Myocyte (in vitro differentiated cells): ENCODE results near the gene PRSS48. TPM values are rescaled to one million over a fixed set of nuclear protein-coding genes. Genes with fewer than 3 reads are reported as not detected.
"Not testable (repeated sequence)": the region's sequence is repeated elsewhere in the genome, so short reads cannot be mapped to it uniquely, and the experiment has no call there.

Experiments
- DNase-seq: peaks from one replicate; pipeline ENCODE4 v3.0.0-alpha.2; 2012; ENCODE audit warnings: low read depth
- total RNA-seq: library from RNA; depleted of rRNA; stranded (reverse); fragments of >200 nt; gene quantifications from 2 replicates; pipeline ENCODE4 v1.2.3, GENCODE V29; 2014

PRSS48 gene
- total RNA-seq, 1 donor from 2014 or later, result not detected

GRCh38 chr4:151315212-151315886 lies 38.4 kb downstream of the PRSS48 start:
- DNase-seq, result no peak

DNA sequence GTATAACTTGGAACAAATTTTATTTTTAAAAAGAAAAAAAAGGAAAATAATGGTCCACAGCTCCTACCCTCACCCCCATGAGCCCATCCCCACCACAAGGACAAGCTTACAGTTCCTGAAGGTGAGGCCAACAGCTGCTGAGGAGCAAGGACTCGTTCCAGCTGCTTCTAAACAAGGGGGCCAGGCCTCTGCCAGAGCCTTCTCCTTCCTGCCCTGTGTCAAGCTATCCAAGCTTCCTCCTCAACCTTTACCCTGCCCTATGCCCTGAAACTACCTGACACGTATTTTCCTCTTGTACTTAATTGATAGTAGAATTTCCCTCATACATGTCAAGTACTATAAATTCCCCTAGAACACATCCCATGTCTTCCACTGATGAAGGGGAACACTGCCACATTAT lies 39.7 kb downstream of the PRSS48 start:
- DNase-seq, result no peak

- DNase-seq, result no peak
These were observed 41.5 kb downstream of the PRSS48 start for GRCh38 chr4:151318307-151319006.

- DNase-seq, result no peak
These were observed 42.5 kb downstream of the PRSS48 start for GRCh38 chr4:151319490-151319889.

- DNase-seq, result no peak
These were observed 44.6 kb downstream of the PRSS48 start for GRCh38 chr4:151321586-151321985.

DNA sequence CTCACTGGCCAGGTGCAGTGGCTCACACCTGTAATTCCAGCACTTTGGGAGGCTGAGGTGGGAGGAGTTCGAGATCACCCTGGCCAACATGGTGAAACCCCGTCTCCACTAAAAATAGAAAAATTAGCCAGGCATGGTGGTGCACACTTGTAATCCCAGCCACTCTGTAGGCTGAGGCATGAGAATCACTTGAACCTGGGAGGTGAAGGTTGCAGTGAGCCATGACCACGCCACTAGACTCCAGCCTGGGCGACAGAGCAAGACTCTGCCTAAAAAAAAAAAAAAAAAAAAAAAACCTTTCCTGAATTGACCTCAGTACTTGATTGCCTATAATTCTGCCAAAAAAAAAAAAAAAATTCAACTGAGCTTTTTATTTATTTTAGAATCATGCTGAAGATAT lies 45.2 kb downstream of the PRSS48 start:
- not testable (repeated sequence) for DNase-seq

DNA sequence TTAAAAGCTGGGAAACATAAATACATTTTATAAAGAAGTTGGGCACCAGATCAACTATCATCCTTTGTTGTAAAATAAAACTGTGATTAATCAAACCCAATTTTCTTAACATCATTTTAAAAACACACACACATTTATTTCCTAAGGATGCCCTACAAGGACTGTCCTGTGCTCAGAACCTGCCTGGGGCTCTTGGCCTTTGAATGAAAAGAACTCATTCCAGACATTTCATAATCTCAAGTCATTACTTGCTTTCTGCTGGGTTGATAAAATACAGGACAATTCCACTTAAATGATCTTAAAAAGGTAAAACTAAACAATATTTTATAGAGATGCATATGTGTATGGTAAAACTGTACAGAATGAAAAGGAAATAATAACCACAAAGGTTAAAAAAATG lies 45.6 kb downstream of the PRSS48 start:
- DNase-seq, result no peak

DNA sequence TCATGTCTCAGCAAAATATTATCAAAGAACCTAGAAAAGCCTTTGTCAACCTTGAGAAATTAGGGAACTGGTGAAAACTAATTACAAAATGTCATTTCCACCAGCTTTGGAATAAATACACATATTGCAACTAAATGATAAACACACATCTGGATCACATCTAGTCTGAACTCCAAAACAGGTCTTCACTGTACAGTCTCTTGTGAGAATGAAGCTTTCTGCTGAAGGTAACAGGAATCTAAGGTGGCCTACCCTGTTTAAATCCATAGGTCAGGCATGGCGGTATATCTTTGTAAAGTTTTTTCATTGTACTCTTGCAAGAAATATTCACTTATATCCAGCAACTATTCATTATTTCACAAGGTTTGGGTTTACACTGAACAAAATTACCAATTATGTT lies 46.7 kb downstream of the PRSS48 start:
- no peak for DNase-seq

GRCh38 chr4:151324124-151324751 lies 47.3 kb downstream of the PRSS48 start:
- no peak for DNase-seq

GRCh38 chr4:151324752-151325110 lies 47.8 kb downstream of the PRSS48 start:
- peak; percentile 63 for DNase-seq

DNA sequence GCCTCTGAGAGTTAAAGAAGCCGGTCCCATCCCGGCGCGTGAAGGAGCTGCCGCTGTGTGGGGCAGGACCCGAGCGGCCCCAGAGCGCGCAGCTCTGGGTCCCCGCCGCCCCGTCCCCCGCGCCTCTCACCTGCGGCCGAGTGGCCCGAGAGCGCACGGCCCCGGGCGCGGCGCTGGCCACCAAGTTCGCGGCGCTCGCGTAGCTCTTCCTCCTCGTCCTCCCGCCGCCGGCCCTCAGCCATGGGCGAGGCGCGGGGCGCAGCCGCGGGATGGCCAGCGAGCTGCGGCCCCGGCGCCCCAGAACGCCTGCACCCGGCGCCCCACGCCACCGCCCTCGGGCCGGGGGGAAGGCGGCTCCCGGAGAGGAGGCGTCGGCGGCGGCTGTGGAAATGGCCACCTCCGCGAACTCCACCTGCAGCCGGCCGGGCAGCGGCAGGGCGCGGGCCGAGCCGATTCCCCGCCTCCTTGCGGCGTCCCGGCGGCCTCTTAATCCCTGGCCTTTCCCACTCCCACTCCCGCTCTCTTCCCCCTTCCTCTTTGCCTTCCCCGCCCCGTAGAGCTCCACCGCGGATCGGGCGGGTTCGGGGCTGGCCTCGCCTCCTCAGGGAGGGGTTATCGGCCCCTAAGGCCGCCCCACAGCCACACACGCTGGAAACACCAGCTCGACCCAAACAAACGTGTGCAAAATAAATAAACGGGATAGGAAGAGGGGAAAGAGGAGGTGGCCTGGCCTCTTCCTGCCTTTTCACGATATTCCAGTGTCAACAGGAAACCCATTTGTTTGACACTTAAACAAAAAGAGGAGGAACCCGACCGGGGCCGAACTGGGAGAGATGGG lies 48.4 kb downstream of the PRSS48 start, which contains the start of gene SH3D19:
SH3D19 (minus strand) TSS at position 495 of the 838 bp plus-strand sequence; CDS start at position 242, 253 bp downstream.
- peak; percentile 71 for DNase-seq

GRCh38 chr4:151325949-151326246 lies 48.9 kb downstream of the PRSS48 start:
- no peak for DNase-seq

GRCh38 chr4:151329217-151330007 lies 52.5 kb downstream of the PRSS48 start:
- DNase-seq, result no peak

GRCh38 chr4:151331276-151332042 lies 54.5 kb downstream of the PRSS48 start:
- DNase-seq, result no peak

DNA sequence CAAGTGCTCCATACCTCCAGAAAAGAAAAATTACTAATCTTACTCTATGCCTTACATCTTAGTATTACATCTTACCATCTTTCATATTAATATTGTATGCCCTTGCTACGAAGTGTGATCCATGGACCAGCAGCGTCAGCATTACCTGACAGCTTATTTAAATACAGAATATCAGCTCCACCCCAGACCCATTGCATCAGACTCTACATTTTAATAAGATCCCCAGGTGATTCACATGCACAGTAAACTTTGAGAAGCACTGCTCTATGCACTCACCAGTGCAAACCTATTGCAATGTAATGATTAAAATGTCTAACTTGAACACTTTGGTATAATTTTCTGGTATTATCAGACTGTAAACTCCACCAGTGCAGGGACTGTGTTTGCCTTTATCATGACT lies 62.5 kb downstream of the PRSS48 start:
- DNase-seq, result no peak

DNA sequence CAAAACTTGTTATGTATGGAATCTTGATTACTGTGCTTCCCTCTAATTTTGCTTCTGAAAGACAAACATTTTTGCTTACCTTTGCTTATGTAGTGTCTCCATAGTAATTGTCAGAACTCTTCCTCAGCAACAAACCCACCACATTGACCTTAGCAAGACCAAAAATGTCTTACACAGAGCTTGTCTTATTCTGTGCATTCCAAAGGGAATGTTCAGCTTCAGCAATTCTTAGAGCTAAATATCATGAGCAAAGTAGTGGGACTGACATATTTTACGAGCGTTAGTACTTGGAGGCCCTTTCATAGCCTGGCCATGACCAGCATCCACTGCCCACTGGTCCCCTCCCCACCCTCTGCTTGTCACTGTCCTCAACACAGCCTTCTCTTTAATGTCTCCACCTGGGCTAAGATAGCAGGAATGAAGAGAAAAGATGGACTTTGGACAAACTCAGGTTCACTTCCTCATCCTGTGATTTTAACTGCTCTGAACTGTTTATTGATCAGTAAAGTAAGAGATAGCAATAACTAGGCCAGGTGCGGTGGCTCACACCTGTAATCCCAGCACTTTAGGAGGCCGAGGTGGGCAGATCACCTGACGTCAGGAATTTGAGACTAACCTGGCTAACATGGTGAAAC lies 63.9 kb downstream of the PRSS48 start:
- DNase-seq, result no peak
